ENCODE measurements around the gene C1QTNF3. TPM values are rescaled to one million over a fixed set of nuclear protein-coding genes. Genes with fewer than 3 reads are reported as not detected.
A peak's percentile ranks its signal among the peaks of the same experiment; 100 is the strongest.

The C1QTNF3 gene
- total RNA-seq, 2 experiments from 2014 or later: 1.3 to 1.4 TPM

- no peak overlapping the region for H3K27ac Mint-ChIP-seq
- POLR2A ChIA-PET: no interaction called here
- intact Hi-C loops (cut with micrococcal nuclease): no loop called here
- H3K9me3 Mint-ChIP-seq: no peaks in the 10 kb centered on the region
- H3K4me3 Mint-ChIP-seq: no peak overlapping the region
- ATAC-seq (no peak), DNase-seq (no peak)
- no peaks in the 10 kb centered on the region for H3K4me1 Mint-ChIP-seq (ENCODE audit: low read depth)
- CTCF ChIA-PET: no interaction called here
- no peaks in the 10 kb centered on the region for H3K27me3 Mint-ChIP-seq
- peaks cover 10% of the 10 kb centered on the region for H3K36me3 Mint-ChIP-seq (ENCODE audit: low read depth)
- TF ChIP-seq CTCF (IDR thresholded peaks at IDR 0.05): no peak
Observed at GRCh38 chr5:34057569-34057968, 14.6 kb upstream of the C1QTNF3 start.

GRCh38 chr5:34057118-34057517, 14.1 kb upstream of the C1QTNF3 start:
- POLR2A ChIA-PET: no interaction called here
- Mint-ChIP-seq H3K27ac (no peak overlapping the region), H3K27me3 (no peaks in the 10 kb centered on the region), H3K9me3 (no peaks in the 10 kb centered on the region), H3K4me1 (ENCODE audit: low read depth) (no peaks in the 10 kb centered on the region), H3K4me3 (no peak overlapping the region), H3K36me3 (ENCODE audit: low read depth) (peaks cover 5% of the 10 kb centered on the region)
- ATAC-seq: peak; percentile 47
- no peak for TF ChIP-seq CTCF (IDR thresholded peaks at IDR 0.05)
- DNase-seq: no peak
- CTCF ChIA-PET: no interaction called here
- intact Hi-C loops (cut with micrococcal nuclease): no loop called here

GRCh38 chr5:34055667-34056066, 12.7 kb upstream of the C1QTNF3 start:
- CTCF ChIA-PET: no interaction called here
- Mint-ChIP-seq H3K4me1 (ENCODE audit: low read depth) (no peaks in the 10 kb centered on the region), H3K4me3 (no peak overlapping the region), H3K27me3 (no peaks in the 10 kb centered on the region), H3K36me3 (ENCODE audit: low read depth) (peaks cover 9% of the 10 kb centered on the region), H3K27ac (no peak overlapping the region), H3K9me3 (no peaks in the 10 kb centered on the region)
- TF ChIP-seq CTCF (IDR thresholded peaks at IDR 0.05): no peak
- ATAC-seq (no peak), DNase-seq (no peak)
- POLR2A ChIA-PET: no interaction called here
- intact Hi-C loops (cut with micrococcal nuclease): no loop called here

- Mint-ChIP-seq H3K27me3 (no peaks in the 10 kb centered on the region), H3K27ac (no peak overlapping the region), H3K4me3 (no peak overlapping the region), H3K36me3 (ENCODE audit: low read depth) (peaks cover 13% of the 10 kb centered on the region), H3K9me3 (no peaks in the 10 kb centered on the region), H3K4me1 (ENCODE audit: low read depth) (no peaks in the 10 kb centered on the region)
- DNase-seq: no peak
- CTCF ChIA-PET: no interaction called here
- ATAC-seq: no peak
- no peak for TF ChIP-seq CTCF (IDR thresholded peaks at IDR 0.05)
- intact Hi-C loops (cut with micrococcal nuclease): no loop called here
- POLR2A ChIA-PET: no interaction called here
Observed at GRCh38 chr5:34054400-34054729, 11.4 kb upstream of the C1QTNF3 start.

GRCh38 chr5:34053571-34054399, 10.8 kb upstream of the C1QTNF3 start:
- Mint-ChIP-seq H3K27me3 (no peaks in the 10 kb centered on the region), H3K4me3 (no peak overlapping the region), H3K27ac (no peak overlapping the region), H3K36me3 (ENCODE audit: low read depth) (peaks cover 13% of the 10 kb centered on the region), H3K9me3 (no peaks in the 10 kb centered on the region), H3K4me1 (ENCODE audit: low read depth) (no peaks in the 10 kb centered on the region)
- ChIA-PET CTCF (no interaction called here), POLR2A (no interaction called here)
- no peak for ATAC-seq
- TF ChIP-seq CTCF (IDR thresholded peaks at IDR 0.05): no peak
- DNase-seq: no peak
- intact Hi-C loops (cut with micrococcal nuclease): no loop called here

Data from activated CD8-positive, alpha-beta T cell treated with anti-CD3 and anti-CD28 coated beads for 36 hours (primary cell).